ENCODE results near the gene GLB1L2. TPM values are rescaled to one million over a fixed set of nuclear protein-coding genes. Genes with fewer than 3 reads are reported as not detected.

The GLB1L2 gene
- total and polyA plus RNA-seq, 3 donors from 2014 or later, result 18.5 to 29.9 (median 29.1) TPM

- Histone ChIP-seq H3K4me3 (no peak overlapping the region), H3K4me1 (no peaks in the 10 kb centered on the region), H3K27me3 (no peaks in the 10 kb centered on the region), H3K27ac (no peak overlapping the region), H3K36me3 (ENCODE audit: low read depth, missing control alignments) (no peaks in the 10 kb centered on the region), H3K9me3 (no peaks in the 10 kb centered on the region)
- TF ChIP-seq POLR2A (IDR thresholded peaks at IDR 0.05) (no peak), CTCF (IDR thresholded peaks at IDR 0.05) (no peak)
- no peak for DNase-seq
- intact Hi-C loops (cut with DNase I; ENCODE audit: low total_unique reads), result no loop called here
- 91% methylated on average over 14 to 25 of the region's 25 CpGs for WGBS, 2 donors
These were observed 57.8 kb downstream of the GLB1L2 start for GRCh38 chr11:134389464-134390180.

GRCh38 chr11:134390706-134391569 is 59.1 kb downstream of the GLB1L2 start:
- Histone ChIP-seq H3K4me3 (no peak overlapping the region), H3K36me3 (ENCODE audit: low read depth, missing control alignments) (no peaks in the 10 kb centered on the region), H3K27me3 (no peaks in the 10 kb centered on the region), H3K9me3 (no peaks in the 10 kb centered on the region), H3K27ac (no peak overlapping the region), H3K4me1 (no peaks in the 10 kb centered on the region)
- WGBS, 2 donors, result 64 to 67% methylated on average over 11 to 15 of the region's 15 CpGs
- intact Hi-C loops (cut with DNase I; ENCODE audit: low total_unique reads), result no loop called here
- TF ChIP-seq CTCF (IDR thresholded peaks at IDR 0.05) (no peak), POLR2A (IDR thresholded peaks at IDR 0.05) (no peak)
- DNase-seq, result no peak

GRCh38 chr11:134391656-134392055 is 59.9 kb downstream of the GLB1L2 start:
- intact Hi-C loops (cut with DNase I; ENCODE audit: low total_unique reads), result no loop called here
- Histone ChIP-seq H3K27me3 (no peaks in the 10 kb centered on the region), H3K4me1 (no peaks in the 10 kb centered on the region), H3K9me3 (no peaks in the 10 kb centered on the region), H3K36me3 (ENCODE audit: low read depth, missing control alignments) (no peaks in the 10 kb centered on the region), H3K27ac (no peak overlapping the region), H3K4me3 (no peak overlapping the region)
- no peak for DNase-seq
- TF ChIP-seq CTCF (IDR thresholded peaks at IDR 0.05) (no peak), POLR2A (IDR thresholded peaks at IDR 0.05) (no peak)
- 88 to 89% methylated on average over 13 of the region's 13 CpGs for whole genome bisulfite sequencing, 2 donors

GRCh38 chr11:134392953-134393615 is 61.3 kb downstream of the GLB1L2 start:
- no peaks in the 10 kb centered on the region for H3K36me3 ChIP-seq (ENCODE audit: low read depth, missing control alignments)
- H3K9me3 ChIP-seq, result no peaks in the 10 kb centered on the region
- no peaks in the 10 kb centered on the region for H3K4me1 ChIP-seq
- no peaks in the 10 kb centered on the region for H3K27me3 ChIP-seq
- no peak for TF ChIP-seq POLR2A (IDR thresholded peaks at IDR 0.05)
- no peak for TF ChIP-seq CTCF (IDR thresholded peaks at IDR 0.05)
- no peak for DNase-seq
- no peak overlapping the region for H3K4me3 ChIP-seq
- WGBS, 2 donors, result 85% methylated on average over 21 of the region's 21 CpGs
- intact Hi-C loops (cut with DNase I; ENCODE audit: low total_unique reads), result no loop called here
- H3K27ac ChIP-seq, result no peak overlapping the region

All from testis (tissue), 3 donors.